PC-3 (cell line): ENCODE data around the gene CHSY3.

Experiments
- CTCF ChIP-seq: fragments of 300-600 bp; sonication (generic); conservative IDR thresholded peaks from 2 replicates; pipeline ENCODE4 v1.5.1; 2017; ENCODE audit warnings: antibody characterized with exemption, low read depth, mild to moderate bottlenecking, low read length
- EZH2 ChIP-seq: fragments of 300-600 bp; sonication (generic); IDR thresholded peaks from one replicate; pipeline ENCODE4 v1.6.1; 2017; ENCODE audit warnings: antibody characterized with exemption, mild to moderate bottlenecking, low read length; ENCODE audit not compliant: unreplicated experiment
- EZH2phosphoT487 ChIP-seq: fragments of 300-600 bp; sonication (generic); IDR thresholded peaks from 2 replicates; pipeline ENCODE4 v1.6.1; 2018; ENCODE audit warnings: mild to moderate bottlenecking, antibody characterized with exemption, low read length, borderline replicate concordance

GRCh38 chr5:130213607-130214006 lies 309.3 kb downstream of the CHSY3 start:
- TF ChIP-seq EZH2 (no peak), CTCF (no peak), EZH2phosphoT487 (no peak)
